HG03575 (cell line): ENCODE results near the gene KCNG3.
A peak's percentile ranks its signal among the peaks of the same experiment; 100 is the strongest.

Experiments
- ATAC-seq: cut with Tn5 transposase; IDR thresholded peaks from one replicate; pipeline ENCODE4 v1.9.1; 2021; ENCODE audit not compliant: unreplicated experiment, insufficient number of reproducible peaks, low FRiP score; ENCODE audit errors: extremely low read depth

Gene KCNG3

GRCh38 chr2:42493468-42494354 is at the start of gene KCNG3:
TSS of gene KCNG3 (minus strand) at chr2:42493982. CDS start at chr2:42493501, 481 bp downstream.
- no peak for ATAC-seq

- ATAC-seq, result no peak
Measured at GRCh38 chr2:42542871-42543270, 49.1 kb upstream of the KCNG3 start.

GRCh38 chr2:42537493-42537892 is 43.7 kb upstream of the KCNG3 start:
- ATAC-seq, result no peak

GRCh38 chr2:42532397-42532796 is 38.6 kb upstream of the KCNG3 start:
- ATAC-seq, result no peak

GRCh38 chr2:42523341-42523740 is 29.6 kb upstream of the KCNG3 start:
- no peak for ATAC-seq

- no peak for ATAC-seq
Measured at GRCh38 chr2:42522035-42522434, 28.3 kb upstream of the KCNG3 start.

- no peak for ATAC-seq
Measured at GRCh38 chr2:42519624-42520023, 25.8 kb upstream of the KCNG3 start.

GRCh38 chr2:42516418-42516901 is 22.7 kb upstream of the KCNG3 start:
- no peak for ATAC-seq

- ATAC-seq, result no peak
Measured at GRCh38 chr2:42513252-42513918, 19.6 kb upstream of the KCNG3 start.

- no peak for ATAC-seq
Measured at GRCh38 chr2:42510608-42511243, 16.9 kb upstream of the KCNG3 start.

GRCh38 chr2:42510191-42510590 is 16.4 kb upstream of the KCNG3 start:
- no peak for ATAC-seq

- ATAC-seq, result no peak
Measured at GRCh38 chr2:42504364-42505230, 10.8 kb upstream of the KCNG3 start.

- no peak for ATAC-seq
Measured at GRCh38 chr2:42503291-42503690, 9.5 kb upstream of the KCNG3 start.

- no peak for ATAC-seq
Measured at GRCh38 chr2:42498497-42498896, 4.7 kb upstream of the KCNG3 start.

- ATAC-seq, result no peak
Measured at GRCh38 chr2:42495611-42496010, 1.8 kb upstream of the KCNG3 start.

GRCh38 chr2:42495234-42495581 is 1.4 kb upstream of the KCNG3 start:
- no peak for ATAC-seq

GRCh38 chr2:42494355-42495233 is 812 bp upstream of the KCNG3 start:
- peak; percentile 51 for ATAC-seq
